HG02642 (cell line): ENCODE results near the gene VPS18.

Experiments used
- ATAC-seq: cut with Tn5 transposase; IDR thresholded peaks from one replicate; pipeline ENCODE4 v1.9.1; 2021; ENCODE audit warnings: mild to moderate bottlenecking; ENCODE audit not compliant: unreplicated experiment, poor library complexity

VPS18 gene

GRCh38 chr15:40899536-40900207, 5.4 kb downstream of the VPS18 start:
- no peak for ATAC-seq

- ATAC-seq: no peak
Observed at GRCh38 chr15:40900256-40901052, 6.2 kb downstream of the VPS18 start.

DNA sequence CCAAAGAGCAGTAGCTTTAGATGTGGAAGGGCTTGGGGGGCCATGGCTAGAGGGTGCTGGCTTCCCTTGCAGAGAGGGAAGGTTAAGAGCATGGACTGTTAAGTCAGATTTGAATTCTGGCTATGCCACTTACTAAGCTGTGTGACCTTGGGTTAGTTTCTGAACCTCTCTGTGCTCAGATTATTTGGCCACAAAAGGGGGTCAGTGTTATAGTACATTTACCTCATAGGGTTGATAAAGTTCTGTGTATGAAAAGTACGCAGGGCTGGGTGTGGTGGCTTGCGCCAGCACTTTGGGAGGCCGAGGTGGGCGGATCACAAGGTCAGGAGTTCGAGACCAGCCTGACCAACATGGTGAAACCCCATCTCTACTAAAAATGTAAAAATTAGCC, 6.8 kb downstream of the VPS18 start:
- no peak for ATAC-seq

DNA sequence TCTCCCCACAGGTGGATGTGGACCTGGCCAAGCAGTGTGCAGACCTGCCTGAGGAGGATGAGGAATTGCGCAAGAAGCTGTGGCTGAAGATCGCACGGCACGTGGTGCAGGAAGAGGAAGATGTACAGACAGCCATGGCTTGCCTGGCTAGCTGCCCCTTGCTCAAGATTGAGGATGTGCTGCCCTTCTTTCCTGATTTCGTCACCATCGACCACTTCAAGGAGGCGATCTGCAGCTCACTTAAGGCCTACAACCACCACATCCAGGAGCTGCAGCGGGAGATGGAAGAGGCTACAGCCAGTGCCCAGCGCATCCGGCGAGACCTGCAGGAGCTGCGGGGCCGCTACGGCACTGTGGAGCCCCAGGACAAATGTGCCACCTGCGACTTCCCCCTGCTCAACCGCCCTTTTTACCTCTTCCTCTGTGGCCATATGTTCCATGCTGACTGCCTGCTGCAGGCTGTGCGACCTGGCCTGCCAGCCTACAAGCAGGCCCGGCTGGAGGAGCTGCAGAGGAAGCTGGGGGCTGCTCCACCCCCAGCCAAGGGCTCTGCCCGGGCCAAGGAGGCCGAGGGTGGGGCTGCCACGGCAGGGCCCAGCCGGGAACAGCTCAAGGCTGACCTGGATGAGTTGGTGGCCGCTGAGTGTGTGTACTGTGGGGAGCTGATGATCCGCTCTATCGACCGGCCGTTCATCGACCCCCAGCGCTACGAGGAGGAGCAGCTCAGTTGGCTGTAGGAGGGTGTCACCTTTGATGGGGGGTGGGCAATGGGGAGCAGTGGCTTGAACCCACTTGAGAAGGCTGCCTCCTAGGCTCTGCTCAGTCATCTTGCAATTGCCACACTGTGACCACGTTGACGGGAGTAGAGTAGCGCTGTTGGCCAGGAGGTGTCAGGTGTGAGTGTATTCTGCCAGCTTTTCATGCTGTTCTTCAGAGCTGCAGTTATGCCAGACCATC, 8.6 kb downstream of the VPS18 start:
- no peak for ATAC-seq

DNA sequence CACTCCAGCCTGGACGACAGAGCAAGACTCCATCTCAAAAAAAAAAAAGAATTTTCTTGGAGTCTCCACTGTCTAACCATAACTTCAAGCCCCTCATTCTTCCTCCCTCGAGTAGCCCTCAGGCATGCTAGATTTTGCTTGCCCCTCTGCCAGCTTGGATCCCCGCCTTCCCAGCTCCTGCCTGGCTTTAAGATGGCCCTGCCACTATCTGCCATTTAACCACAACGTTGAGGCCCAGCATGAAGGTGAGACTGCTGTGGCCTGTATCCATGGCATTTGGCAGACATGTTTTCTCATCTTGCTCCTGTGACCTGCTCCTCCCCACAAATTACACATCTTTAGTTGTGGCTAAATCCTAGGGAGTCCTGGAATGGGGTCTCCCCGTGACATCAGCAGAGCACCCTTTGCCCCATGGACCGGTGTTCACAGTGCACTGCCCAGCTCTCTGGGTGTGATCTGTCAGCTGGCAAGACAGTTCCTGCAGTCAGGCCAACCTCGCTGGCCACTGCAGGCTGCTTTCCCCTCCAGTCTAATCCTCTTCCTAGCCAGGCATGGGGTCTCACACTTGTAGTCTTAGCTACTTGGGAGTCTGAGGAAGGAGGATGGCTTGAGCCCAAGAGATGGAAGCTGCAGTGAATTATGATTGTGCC, 10.4 kb downstream of the VPS18 start:
- ATAC-seq: no peak

GRCh38 chr15:40906091-40906990, 12.1 kb downstream of the VPS18 start:
- peak; percentile 62 for ATAC-seq

GRCh38 chr15:40906991-40907802, 12.9 kb downstream of the VPS18 start:
- ATAC-seq: peak; percentile 14

DNA sequence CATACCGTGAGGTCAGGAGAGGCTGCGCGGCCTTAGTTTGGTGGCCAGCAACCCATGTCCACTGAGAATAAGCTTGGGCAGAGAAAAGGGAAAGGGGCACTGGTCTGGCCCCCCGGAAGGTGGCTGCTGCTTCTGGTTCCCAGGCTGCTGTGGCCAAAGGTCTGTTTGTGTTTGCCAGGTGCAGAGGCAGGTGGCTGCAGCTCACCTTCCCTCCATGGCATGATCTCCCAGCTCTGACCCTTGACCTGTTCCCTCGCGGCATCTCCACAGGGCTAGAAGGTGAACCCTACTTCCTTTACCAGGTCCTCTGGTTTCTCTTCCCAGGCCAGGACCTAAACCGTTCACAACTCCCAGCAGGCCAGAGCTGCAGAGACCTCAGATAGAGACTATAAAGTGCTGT, 13.8 kb downstream of the VPS18 start:
- ATAC-seq: no peak

DNA sequence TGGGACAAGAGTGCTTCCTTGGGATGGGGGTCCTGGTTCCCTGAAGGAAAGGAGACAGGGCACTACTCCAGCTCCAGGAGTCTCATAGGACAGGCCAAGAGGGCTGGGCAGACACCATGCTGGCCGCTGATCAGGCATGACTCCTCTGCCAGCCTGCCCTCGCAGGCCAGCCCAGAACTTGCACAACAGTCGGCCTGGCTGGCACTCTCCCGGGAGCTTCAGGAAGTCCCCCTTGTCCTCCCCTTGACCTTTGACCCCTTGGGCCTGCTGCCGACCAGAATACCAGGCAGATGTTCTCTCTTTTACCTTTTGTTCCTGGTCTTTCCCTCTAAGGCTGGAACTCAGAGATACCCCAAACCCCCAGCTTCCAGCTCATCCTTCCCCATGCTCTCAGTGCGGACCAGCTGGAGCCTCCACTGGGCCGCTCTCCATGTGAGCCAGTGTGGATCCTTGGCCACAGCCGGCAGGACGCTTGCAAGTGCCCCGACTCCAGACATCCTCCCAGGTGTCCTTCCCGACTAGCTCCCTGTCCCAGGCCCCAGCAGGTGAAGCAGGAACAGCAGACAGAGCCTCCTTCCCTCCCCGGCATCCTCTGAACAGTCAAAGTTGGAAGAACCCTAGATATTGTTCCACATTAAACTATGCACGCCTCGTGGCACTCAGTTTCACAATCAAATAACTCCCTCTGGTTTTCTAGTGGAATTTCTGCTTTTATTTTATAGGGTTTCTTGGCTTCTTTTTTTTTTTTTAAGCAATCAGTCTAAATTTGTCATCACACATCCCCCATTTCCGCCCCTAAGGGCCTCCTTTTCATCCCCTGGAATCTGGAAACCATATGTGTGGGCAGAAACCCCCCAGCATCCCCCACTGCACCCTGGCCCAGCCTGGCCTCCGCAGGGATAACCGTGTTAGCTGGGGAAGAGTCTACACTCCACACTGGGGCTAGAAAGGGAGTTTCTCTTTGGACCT, 15.7 kb downstream of the VPS18 start:
- no peak for ATAC-seq

DNA sequence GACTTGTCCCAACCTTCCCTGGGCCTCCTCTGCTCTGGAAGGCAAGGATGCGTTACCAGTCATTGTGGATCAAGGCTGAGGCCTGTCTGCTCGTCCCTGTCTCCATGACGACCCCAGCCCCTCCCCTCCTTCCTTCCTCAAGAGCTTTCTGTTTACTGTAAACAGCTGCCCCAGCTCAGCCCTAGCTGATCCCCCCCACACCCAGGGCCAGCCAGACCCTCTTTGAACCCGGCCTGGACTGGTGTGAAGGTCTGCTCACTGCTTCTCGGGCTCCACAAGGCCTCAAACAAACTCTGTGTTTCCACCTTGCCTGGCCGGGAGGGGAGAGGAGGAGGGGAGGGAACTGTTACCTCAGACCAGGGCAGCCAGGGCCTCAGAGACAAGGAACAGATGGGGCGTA, 16.9 kb downstream of the VPS18 start:
- no peak for ATAC-seq

GRCh38 chr15:40911693-40912092, 17.4 kb downstream of the VPS18 start:
- no peak for ATAC-seq

DNA sequence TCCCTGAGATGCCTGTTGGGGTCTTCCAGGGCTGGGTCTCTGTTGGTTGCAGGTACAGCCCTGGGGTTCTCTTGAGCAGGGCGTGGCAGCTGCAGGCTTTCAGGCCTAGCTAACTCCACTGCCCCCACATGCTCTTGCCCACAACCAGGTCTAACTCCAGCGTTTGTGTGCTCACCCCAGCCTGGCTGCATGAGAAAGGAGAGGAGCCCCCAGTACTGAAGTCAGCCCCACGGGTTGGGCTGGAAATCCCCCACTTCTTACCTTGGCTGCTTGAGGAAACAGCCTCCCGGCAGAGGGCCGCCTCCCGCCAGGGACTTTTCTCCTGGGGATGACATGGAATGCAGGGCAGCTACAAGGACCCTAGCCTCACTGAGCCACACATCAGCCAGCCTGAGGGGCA, 18.2 kb downstream of the VPS18 start:
- ATAC-seq: no peak

DNA sequence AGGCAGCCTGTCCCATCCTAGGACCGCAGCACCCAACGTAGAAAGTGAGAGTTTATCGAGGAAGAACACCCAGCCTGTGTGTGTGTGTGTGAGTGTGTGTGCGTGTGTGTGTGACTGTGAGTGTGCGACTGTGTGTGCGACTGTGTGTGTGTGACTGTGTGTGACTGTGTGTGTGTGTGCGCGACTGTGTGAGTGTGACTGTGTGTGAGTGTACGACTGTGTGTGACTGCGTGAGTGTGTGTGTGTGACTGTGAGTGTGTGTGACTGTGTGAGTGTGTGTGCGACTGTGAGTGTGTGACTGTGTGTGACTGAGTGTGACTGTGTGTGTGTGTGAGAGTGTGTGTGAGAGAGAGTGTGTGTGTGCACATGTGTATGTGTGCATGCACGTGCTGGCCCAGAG, 19.8 kb downstream of the VPS18 start:
- ATAC-seq: no peak

DNA sequence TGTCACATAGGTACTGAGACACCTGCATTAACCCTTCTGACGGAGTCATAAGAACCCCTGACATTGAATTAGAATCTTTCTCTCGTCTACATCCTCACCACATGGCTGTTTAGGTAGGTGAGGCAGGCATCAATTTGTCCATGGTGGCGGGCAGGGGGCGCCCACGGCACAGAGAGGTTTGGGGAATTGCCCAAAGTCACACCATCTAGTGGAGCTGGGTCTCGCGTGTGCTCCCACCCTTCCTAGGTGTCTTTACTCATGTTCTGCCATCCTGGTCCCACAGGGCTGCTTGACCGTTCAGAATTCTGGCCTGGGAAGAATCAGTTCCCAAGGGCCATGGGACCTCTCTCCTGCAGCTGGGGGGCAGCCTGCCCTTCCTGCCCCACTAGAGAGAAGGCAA, 20.2 kb downstream of the VPS18 start:
- no peak for ATAC-seq

DNA sequence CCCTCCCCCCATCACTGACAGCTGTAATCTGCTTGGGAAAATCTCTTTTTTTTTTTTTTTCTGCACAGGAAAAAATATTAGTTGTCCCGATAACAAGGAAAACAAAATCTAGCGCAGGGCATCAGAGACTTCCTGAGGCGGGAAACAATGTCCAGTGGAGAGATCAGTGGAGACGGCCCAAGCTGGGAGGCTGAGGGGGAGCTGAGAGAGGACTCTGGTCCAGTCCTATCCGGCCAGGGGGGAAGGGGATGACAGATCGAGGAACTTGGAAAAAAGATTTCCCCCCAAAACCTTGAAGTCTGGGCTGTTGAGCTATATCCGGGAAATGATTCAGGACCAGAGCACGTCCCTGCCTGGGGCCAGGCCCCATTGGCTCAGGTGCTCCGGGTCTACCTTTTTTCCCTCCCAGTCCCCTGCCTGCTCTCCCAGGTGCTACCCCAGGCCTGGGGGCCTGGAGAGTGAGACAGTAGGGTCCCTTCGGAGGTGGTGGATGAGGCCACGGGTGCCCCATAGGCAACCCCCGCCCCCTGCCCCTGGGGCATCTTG, 20.9 kb downstream of the VPS18 start:
- no peak for ATAC-seq

DNA sequence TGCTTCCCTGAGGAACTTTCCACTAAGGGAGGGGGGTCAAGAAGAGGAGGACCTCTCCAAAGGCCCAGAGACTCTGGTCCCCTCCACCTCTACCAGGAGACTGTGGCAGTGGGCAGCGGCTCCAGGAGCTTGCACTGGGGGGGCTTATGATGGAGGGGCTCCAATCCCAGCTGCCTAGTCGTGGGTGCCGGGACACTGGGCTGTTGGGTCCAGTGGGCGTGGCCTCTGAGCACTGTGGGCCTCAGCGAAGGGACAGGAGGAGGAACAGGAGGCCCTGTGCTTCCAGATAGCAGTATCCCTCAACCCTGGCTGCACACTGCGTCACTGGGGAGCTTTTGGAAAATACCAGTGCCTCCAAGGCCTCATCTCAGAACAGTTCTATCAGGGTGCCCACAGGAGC, 21.4 kb downstream of the VPS18 start:
- ATAC-seq: no peak

DNA sequence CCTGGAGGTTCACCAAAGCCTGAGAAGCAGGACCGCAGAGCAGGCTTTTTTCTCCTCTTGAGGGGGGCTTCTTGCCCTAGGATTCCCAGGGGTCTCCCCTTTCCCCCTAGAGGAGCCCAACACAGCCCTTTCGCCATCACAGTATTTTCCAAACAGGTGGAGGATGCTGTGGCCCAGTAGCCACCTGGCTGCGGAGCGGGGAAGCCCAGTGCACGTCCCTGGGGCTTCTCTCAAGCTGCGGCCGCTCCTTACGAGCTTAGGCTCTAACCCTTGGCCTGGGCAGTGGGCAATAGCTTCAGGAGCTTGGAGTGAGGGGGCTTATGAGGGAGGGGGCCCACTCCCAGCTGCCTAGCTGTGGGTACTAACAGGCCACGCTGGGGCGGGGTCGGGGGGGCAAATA, 23.3 kb downstream of the VPS18 start:
- ATAC-seq: no peak
